Prostate gland (tissue), 2 donors: ENCODE measurements around the gene DXO.

ENCODE experiments used
- POLR2AphosphoS5 ChIP-seq: sonication (generic); formaldehyde crosslinking; IDR thresholded peaks from one replicate; pipeline ENCODE4 v1.6.1; 2017; ENCODE audit warnings: antibody characterized with exemption
- TF ChIP-seq, protein P1 (sequence below), 4 experiments: fragments of 200-600 bp in 2 of 4; fragments of 450-650 bp in 2 of 4; sonication (generic) in 2 of 4; IDR thresholded peaks; 1 replicate in 3 of 4; 2 replicates in 1 of 4; pipeline ENCODE4 v1.5.1; 2016 to 2019; ENCODE audit warnings: antibody characterized with exemption in 4 of 4, mild to moderate bottlenecking in 2 of 4, moderate library complexity in 2 of 4

DNA sequence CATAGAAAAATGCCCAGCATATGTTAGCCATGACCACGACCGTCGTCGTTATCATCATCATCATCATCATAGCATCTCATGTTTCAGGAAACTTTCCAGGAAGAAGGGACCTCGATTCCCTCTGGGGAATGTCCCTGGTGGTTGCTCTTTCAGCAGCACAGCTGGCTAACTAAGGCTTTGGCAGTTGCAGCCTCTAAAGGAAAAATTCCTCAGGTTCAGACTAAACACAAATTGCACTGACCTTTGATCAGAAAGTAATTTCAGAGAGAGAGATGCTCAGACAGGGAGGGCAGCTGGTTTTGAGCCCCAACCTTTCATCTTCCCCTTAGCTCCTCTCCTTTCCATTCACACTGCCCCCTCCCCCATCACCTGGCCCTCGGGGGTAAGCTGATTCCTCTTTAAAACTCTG lies 31.7 kb downstream of the DXO start:
- TF ChIP-seq, protein P1, sequence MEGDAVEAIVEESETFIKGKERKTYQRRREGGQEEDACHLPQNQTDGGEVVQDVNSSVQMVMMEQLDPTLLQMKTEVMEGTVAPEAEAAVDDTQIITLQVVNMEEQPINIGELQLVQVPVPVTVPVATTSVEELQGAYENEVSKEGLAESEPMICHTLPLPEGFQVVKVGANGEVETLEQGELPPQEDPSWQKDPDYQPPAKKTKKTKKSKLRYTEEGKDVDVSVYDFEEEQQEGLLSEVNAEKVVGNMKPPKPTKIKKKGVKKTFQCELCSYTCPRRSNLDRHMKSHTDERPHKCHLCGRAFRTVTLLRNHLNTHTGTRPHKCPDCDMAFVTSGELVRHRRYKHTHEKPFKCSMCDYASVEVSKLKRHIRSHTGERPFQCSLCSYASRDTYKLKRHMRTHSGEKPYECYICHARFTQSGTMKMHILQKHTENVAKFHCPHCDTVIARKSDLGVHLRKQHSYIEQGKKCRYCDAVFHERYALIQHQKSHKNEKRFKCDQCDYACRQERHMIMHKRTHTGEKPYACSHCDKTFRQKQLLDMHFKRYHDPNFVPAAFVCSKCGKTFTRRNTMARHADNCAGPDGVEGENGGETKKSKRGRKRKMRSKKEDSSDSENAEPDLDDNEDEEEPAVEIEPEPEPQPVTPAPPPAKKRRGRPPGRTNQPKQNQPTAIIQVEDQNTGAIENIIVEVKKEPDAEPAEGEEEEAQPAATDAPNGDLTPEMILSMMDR (IDR thresholded peaks at IDR 0.05), result no peak
- no peak for TF ChIP-seq POLR2AphosphoS5
